HepG2 (cell line): Measurements from ENCODE around the gene ABT1. TPM values are rescaled to one million over a fixed set of nuclear protein-coding genes. Genes with fewer than 3 reads are reported as not detected.

Experiments used
- CBX1 ChIP-seq: IDR thresholded peaks from one replicate; pipeline ENCODE4 v1.6.1; 2016; ENCODE audit warnings: antibody characterized with exemption, low read depth
- FOXJ3 ChIP-seq: sonication (generic); formaldehyde crosslinking; IDR thresholded peaks from 2 replicates; pipeline ENCODE4 v1.4.0; 2020; ENCODE audit warnings: missing genetic modification reagents, mild to moderate bottlenecking, borderline replicate concordance
- RAD21 ChIP-seq: fragments of 450-650 bp; formaldehyde crosslinking; IDR thresholded peaks from 2 replicates; pipeline ENCODE4 v1.5.0; 2020; ENCODE audit warnings: mild to moderate bottlenecking
- RNF2 ChIP-seq: fragments of 450-650 bp; conservative IDR thresholded peaks from 2 replicates; pipeline ENCODE4 v1.6.1; 2016; ENCODE audit warnings: low read depth
- TEAD3 ChIP-seq: optimal IDR thresholded peaks from 2 replicates; pipeline ENCODE3; 2016; ENCODE audit warnings: borderline replicate concordance
- ZFP90 ChIP-seq: sonication (generic); formaldehyde crosslinking; IDR thresholded peaks from 2 replicates; pipeline ENCODE4 v1.8.0; 2022; ENCODE audit warnings: missing genetic modification reagents, mild to moderate bottlenecking, inconsistent platforms, borderline replicate concordance
- ZFY ChIP-seq: sonication (generic); formaldehyde crosslinking; IDR thresholded peaks from 2 replicates; pipeline ENCODE4 v1.4.0; 2020; ENCODE audit warnings: missing genetic modification reagents
- ZMYM2 ChIP-seq: sonication (generic); formaldehyde crosslinking; IDR thresholded peaks from 2 replicates; pipeline ENCODE4 v1.8.0; 2022; ENCODE audit warnings: mild to moderate bottlenecking, missing genetic modification reagents
- ZNF614 ChIP-seq: IDR thresholded peaks from 2 replicates; pipeline ENCODE4 v1.6.1; 2018; ENCODE audit warnings: missing biosample characterization, missing genetic modification reagents, inconsistent platforms, borderline replicate concordance
- ZNF816 ChIP-seq: sonication (generic); formaldehyde crosslinking; IDR thresholded peaks from 2 replicates; pipeline ENCODE4 v1.8.0; 2022; ENCODE audit warnings: missing genetic modification reagents, mild to moderate bottlenecking, borderline replicate concordance
- ZSCAN9 ChIP-seq: IDR thresholded peaks from 2 replicates; pipeline ENCODE4 v1.6.1; 2016; ENCODE audit warnings: borderline replicate concordance
- polyA plus RNA-seq, 8 experiments: library from polyadenylated mRNA; depleted of rRNA in 3 of 8; stranded (reverse) in 7 of 8; unstranded in 1 of 8; fragments of >200 nt; fragmentation: Illumina TruSeq in 4 of 8; extraction: Trizol in 4 of 8; gene quantifications; 2 replicates each; pipeline versions ENCODE4 v1.2.1 to v1.2.3, GENCODE V29; 2011 to 2016; ENCODE audit warnings: low read depth in 4 of 8, missing spikeins in 1 of 8, mixed read lengths in 1 of 8; ENCODE audit not compliant: insufficient read depth in 1 of 8
- total RNA-seq, 5 experiments: library from RNA; depleted of rRNA; stranded (reverse); fragments of >200 nt; fragmentation: Illumina TruSeq; extraction: Trizol; gene quantifications; 2 replicates each; pipeline ENCODE4 v1.2.3, GENCODE V29; 2016; ENCODE audit warnings: low read depth in 1 of 5
- TF ChIP-seq, protein P1 (sequence below): sonication (generic); formaldehyde crosslinking; IDR thresholded peaks from 2 replicates; pipeline ENCODE4 v1.5.0; 2020; ENCODE audit warnings: missing genetic modification reagents, mild to moderate bottlenecking, borderline replicate concordance
- TF ChIP-seq, protein P2 (sequence below): sonication (generic); formaldehyde crosslinking; IDR thresholded peaks from 2 replicates; pipeline ENCODE4 v1.9.0; 2021; ENCODE audit warnings: missing genetic modification reagents, mild to moderate bottlenecking, borderline replicate concordance
- TF ChIP-seq, protein P3 (sequence below): IDR thresholded peaks from 2 replicates; pipeline ENCODE4 v1.4.0; 2020; ENCODE audit warnings: mild to moderate bottlenecking, missing genetic modification reagents
- TF ChIP-seq, protein P4 (sequence below): sonication (generic); formaldehyde crosslinking; IDR thresholded peaks from 2 replicates; pipeline ENCODE4 v1.5.0; 2020; ENCODE audit warnings: missing genetic modification reagents
- TF ChIP-seq, protein P5 (sequence below), 2 experiments: sonication (generic) in 1 of 2; formaldehyde crosslinking in 1 of 2; IDR thresholded peaks; 2 replicates each; pipeline versions ENCODE4 v1.4.0 to v1.6.1; 2018 to 2020; ENCODE audit warnings: missing genetic modification reagents in 2 of 2, borderline replicate concordance in 1 of 2, low read depth in 1 of 2, mild to moderate bottlenecking in 1 of 2, missing biosample characterization in 1 of 2
- TF ChIP-seq, protein P6 (sequence below): IDR thresholded peaks from 2 replicates; pipeline ENCODE4 v1.6.1; 2018; ENCODE audit warnings: missing genetic modification reagents

The ABT1 gene
- total and polyA plus RNA-seq, 2 of the 13 experiments (the other 11 are each of a cell fraction or from before 2014, with no cell fraction given): 38.4 TPM

DNA sequence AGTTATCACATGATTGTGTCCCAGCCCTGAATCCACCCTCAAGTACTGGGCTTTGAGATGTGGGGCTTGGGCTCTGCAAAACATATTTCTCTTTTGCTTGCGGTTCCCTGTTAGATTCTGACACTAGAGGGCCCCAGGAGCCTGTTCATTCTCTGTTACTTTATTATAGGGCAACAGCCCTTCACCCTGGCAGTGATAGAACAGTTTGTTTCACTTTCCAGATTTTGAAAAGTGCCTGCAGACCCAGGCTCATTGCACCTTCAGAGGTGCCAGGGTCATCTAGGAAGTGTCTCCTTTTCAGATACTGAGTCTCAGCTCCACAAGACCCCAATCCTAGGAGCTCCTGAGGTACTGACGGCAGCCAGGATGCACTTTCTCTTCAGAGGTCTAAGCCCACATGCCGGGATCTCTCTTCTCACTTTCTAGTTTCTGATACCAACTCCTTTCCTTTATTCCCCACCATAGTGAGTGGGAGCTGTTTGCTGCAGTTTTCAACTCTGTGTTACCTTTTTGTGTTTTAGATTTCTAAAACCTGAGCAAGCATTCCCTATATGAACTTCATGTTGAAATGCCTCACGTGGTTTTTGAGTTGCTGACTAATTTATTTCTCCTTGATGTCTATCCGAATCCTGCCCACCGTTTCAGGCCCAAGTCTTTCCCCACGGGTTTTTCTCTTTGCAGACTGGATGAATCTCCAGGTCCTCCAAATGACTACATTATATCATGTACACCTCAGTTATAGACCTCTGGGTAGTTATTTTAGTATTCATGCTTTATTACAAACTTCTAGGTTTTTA lies 10.9 kb downstream of the ABT1 start (continued):
- TF ChIP-seq ZSCAN9 (CRISPR knock-in tag) (0 out of 2 replicates have a peak, but pooled peaks have one; percentile 14), CBX1 (no peak), ZFY (CRISPR knock-in tag) (0 out of 2 replicates have a peak, but pooled peaks have one; percentile 20), ZNF816 (CRISPR knock-in tag) (0 out of 2 replicates have a peak, but pooled peaks have one; percentile 26), ZFP90 (no peak), TEAD3 (peak; percentile 18), RAD21 (CRISPR knock-in tag) (peak; percentile 83), FOXJ3 (CRISPR knock-in tag) (0 out of 2 replicates have a peak, but pooled peaks have one; percentile 55), ZMYM2 (CRISPR knock-in tag) (no peak), RNF2 (no peak), ZNF614 (CRISPR knock-in tag) (peak; percentile 38; the same call in 1 of the 2 replicates)
- TF ChIP-seq, protein P1, sequence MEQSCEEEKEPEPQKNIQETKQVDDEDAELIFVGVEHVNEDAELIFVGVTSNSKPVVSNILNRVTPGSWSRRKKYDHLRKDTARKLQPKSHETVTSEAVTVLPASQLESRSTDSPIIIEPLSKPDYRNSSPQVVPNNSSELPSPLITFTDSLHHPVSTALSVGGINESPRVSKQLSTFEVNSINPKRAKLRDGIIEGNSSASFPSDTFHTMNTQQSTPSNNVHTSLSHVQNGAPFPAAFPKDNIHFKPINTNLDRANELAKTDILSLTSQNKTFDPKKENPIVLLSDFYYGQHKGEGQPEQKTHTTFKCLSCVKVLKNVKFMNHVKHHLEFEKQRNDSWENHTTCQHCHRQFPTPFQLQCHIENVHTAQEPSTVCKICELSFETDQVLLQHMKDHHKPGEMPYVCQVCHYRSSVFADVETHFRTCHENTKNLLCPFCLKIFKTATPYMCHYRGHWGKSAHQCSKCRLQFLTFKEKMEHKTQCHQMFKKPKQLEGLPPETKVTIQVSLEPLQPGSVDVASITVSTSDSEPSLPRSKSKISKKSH (CRISPR knock-in tag): no peak
- TF ChIP-seq, protein P2, sequence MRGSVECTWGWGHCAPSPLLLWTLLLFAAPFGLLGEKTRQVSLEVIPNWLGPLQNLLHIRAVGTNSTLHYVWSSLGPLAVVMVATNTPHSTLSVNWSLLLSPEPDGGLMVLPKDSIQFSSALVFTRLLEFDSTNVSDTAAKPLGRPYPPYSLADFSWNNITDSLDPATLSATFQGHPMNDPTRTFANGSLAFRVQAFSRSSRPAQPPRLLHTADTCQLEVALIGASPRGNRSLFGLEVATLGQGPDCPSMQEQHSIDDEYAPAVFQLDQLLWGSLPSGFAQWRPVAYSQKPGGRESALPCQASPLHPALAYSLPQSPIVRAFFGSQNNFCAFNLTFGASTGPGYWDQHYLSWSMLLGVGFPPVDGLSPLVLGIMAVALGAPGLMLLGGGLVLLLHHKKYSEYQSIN (CRISPR knock-in tag): no peak
- TF ChIP-seq, protein P3, sequence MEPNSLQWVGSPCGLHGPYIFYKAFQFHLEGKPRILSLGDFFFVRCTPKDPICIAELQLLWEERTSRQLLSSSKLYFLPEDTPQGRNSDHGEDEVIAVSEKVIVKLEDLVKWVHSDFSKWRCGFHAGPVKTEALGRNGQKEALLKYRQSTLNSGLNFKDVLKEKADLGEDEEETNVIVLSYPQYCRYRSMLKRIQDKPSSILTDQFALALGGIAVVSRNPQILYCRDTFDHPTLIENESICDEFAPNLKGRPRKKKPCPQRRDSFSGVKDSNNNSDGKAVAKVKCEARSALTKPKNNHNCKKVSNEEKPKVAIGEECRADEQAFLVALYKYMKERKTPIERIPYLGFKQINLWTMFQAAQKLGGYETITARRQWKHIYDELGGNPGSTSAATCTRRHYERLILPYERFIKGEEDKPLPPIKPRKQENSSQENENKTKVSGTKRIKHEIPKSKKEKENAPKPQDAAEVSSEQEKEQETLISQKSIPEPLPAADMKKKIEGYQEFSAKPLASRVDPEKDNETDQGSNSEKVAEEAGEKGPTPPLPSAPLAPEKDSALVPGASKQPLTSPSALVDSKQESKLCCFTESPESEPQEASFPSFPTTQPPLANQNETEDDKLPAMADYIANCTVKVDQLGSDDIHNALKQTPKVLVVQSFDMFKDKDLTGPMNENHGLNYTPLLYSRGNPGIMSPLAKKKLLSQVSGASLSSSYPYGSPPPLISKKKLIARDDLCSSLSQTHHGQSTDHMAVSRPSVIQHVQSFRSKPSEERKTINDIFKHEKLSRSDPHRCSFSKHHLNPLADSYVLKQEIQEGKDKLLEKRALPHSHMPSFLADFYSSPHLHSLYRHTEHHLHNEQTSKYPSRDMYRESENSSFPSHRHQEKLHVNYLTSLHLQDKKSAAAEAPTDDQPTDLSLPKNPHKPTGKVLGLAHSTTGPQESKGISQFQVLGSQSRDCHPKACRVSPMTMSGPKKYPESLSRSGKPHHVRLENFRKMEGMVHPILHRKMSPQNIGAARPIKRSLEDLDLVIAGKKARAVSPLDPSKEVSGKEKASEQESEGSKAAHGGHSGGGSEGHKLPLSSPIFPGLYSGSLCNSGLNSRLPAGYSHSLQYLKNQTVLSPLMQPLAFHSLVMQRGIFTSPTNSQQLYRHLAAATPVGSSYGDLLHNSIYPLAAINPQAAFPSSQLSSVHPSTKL (CRISPR knock-in tag): 0 out of 2 replicates have a peak, but pooled peaks have one; percentile 15
- TF ChIP-seq, protein P4, sequence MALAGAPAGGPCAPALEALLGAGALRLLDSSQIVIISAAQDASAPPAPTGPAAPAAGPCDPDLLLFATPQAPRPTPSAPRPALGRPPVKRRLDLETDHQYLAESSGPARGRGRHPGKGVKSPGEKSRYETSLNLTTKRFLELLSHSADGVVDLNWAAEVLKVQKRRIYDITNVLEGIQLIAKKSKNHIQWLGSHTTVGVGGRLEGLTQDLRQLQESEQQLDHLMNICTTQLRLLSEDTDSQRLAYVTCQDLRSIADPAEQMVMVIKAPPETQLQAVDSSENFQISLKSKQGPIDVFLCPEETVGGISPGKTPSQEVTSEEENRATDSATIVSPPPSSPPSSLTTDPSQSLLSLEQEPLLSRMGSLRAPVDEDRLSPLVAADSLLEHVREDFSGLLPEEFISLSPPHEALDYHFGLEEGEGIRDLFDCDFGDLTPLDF (CRISPR knock-in tag): no peak
- TF ChIP-seq, protein P5, sequence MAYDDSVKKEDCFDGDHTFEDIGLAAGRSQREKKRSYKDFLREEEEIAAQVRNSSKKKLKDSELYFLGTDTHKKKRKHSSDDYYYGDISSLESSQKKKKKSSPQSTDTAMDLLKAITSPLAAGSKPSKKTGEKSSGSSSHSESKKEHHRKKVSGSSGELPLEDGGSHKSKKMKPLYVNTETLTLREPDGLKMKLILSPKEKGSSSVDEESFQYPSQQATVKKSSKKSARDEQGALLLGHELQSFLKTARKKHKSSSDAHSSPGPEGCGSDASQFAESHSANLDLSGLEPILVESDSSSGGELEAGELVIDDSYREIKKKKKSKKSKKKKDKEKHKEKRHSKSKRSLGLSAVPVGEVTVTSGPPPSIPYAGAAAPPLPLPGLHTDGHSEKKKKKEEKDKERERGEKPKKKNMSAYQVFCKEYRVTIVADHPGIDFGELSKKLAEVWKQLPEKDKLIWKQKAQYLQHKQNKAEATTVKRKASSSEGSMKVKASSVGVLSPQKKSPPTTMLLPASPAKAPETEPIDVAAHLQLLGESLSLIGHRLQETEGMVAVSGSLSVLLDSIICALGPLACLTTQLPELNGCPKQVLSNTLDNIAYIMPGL (CRISPR knock-in tag; IDR thresholded peaks at IDR 0.05; ENCODE audit: borderline replicate concordance in 1 of 2, low read depth in 1 of 2): peak; percentile 63 to 80
- TF ChIP-seq, protein P6, sequence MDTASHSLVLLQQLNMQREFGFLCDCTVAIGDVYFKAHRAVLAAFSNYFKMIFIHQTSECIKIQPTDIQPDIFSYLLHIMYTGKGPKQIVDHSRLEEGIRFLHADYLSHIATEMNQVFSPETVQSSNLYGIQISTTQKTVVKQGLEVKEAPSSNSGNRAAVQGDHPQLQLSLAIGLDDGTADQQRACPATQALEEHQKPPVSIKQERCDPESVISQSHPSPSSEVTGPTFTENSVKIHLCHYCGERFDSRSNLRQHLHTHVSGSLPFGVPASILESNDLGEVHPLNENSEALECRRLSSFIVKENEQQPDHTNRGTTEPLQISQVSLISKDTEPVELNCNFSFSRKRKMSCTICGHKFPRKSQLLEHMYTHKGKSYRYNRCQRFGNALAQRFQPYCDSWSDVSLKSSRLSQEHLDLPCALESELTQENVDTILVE (CRISPR knock-in tag): 0 out of 2 replicates have a peak, but pooled peaks have one; percentile 51
